ENCODE data around the gene GPR68.

DNA sequence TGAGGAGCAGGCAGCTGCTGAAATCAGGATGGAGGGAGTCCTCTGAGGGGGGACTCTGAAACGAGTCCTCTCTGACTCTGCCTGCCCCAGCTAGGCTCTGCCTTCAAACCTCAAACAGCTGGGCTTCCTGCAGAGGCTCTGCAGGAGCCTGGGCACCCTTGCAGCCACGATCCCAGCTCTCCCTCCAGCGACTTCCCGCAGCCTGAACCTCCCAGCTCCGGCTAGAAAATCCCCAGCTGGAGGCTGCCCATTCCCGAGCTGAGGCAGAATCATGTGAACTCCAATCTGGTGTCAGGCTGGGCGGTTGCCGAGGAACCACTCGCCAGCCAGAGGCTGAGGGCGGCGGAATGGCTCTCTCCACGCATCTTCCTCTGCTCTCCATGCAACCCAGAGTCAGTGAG lies at the start of gene GPR68:
- TF ChIP-seq POLR2AphosphoS5 (IDR thresholded peaks at IDR 0.05) (peak; percentile 43), EP300 (conservative IDR thresholded peaks at IDR 0.05; ENCODE audit: poor library complexity, severe bottlenecking) (no peak), EZH2 (IDR thresholded peaks at IDR 0.05; ENCODE audit: borderline replicate concordance, insufficient read depth, low read length, poor library complexity, severe bottlenecking) (no peak), RAD21 (conservative IDR thresholded peaks at IDR 0.05) (peak; percentile 28), TAF1 (IDR thresholded peaks at IDR 0.05; ENCODE audit: low read depth) (peak; percentile 25), SMC3 (conservative IDR thresholded peaks at IDR 0.05; ENCODE audit: poor library complexity) (peak; percentile 35)
- TF ChIP-seq, protein P1, sequence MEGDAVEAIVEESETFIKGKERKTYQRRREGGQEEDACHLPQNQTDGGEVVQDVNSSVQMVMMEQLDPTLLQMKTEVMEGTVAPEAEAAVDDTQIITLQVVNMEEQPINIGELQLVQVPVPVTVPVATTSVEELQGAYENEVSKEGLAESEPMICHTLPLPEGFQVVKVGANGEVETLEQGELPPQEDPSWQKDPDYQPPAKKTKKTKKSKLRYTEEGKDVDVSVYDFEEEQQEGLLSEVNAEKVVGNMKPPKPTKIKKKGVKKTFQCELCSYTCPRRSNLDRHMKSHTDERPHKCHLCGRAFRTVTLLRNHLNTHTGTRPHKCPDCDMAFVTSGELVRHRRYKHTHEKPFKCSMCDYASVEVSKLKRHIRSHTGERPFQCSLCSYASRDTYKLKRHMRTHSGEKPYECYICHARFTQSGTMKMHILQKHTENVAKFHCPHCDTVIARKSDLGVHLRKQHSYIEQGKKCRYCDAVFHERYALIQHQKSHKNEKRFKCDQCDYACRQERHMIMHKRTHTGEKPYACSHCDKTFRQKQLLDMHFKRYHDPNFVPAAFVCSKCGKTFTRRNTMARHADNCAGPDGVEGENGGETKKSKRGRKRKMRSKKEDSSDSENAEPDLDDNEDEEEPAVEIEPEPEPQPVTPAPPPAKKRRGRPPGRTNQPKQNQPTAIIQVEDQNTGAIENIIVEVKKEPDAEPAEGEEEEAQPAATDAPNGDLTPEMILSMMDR (IDR thresholded peaks at IDR 0.05; ENCODE audit: poor library complexity, severe bottlenecking) = no peak
- TF ChIP-seq, protein P2, sequence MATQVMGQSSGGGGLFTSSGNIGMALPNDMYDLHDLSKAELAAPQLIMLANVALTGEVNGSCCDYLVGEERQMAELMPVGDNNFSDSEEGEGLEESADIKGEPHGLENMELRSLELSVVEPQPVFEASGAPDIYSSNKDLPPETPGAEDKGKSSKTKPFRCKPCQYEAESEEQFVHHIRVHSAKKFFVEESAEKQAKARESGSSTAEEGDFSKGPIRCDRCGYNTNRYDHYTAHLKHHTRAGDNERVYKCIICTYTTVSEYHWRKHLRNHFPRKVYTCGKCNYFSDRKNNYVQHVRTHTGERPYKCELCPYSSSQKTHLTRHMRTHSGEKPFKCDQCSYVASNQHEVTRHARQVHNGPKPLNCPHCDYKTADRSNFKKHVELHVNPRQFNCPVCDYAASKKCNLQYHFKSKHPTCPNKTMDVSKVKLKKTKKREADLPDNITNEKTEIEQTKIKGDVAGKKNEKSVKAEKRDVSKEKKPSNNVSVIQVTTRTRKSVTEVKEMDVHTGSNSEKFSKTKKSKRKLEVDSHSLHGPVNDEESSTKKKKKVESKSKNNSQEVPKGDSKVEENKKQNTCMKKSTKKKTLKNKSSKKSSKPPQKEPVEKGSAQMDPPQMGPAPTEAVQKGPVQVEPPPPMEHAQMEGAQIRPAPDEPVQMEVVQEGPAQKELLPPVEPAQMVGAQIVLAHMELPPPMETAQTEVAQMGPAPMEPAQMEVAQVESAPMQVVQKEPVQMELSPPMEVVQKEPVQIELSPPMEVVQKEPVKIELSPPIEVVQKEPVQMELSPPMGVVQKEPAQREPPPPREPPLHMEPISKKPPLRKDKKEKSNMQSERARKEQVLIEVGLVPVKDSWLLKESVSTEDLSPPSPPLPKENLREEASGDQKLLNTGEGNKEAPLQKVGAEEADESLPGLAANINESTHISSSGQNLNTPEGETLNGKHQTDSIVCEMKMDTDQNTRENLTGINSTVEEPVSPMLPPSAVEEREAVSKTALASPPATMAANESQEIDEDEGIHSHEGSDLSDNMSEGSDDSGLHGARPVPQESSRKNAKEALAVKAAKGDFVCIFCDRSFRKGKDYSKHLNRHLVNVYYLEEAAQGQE (IDR thresholded peaks at IDR 0.05; ENCODE audit: borderline replicate concordance) = no peak

Data from neural cell (in vitro differentiated cells).